Keratinocyte (primary cell): ENCODE data around the gene SMTNL2. TPM values are rescaled to one million over a fixed set of nuclear protein-coding genes. Genes with fewer than 3 reads are reported as not detected.

Experiments
- DNase-seq: peaks from one replicate; pipeline ENCODE4 v3.0.0-alpha.2; 2011; ENCODE audit warnings: low read depth, missing footprints, low spot score
- FAIRE-seq: peaks from 2 replicates; lab custom pipeline; 2011; peaks lifted over from hg19 to GRCh38; lab: Jason Lieb, UNC
- H2AFZ ChIP-seq: 2 replicates; pipeline ENCODE4 v1.6.0; 2012; ENCODE audit warnings: low read length, control low read depth, inconsistent platforms; ENCODE audit not compliant: control insufficient read depth
- H3K27ac ChIP-seq: 2 replicates; pipeline ENCODE4 v1.5.1; 2011; ENCODE audit warnings: low read length; ENCODE audit not compliant: control insufficient read depth, insufficient read depth
- H3K27me3 ChIP-seq: 3 replicates; pipeline ENCODE4 v1.6.0; 2011; ENCODE audit warnings: low read length; ENCODE audit not compliant: control insufficient read depth, insufficient read depth; ENCODE audit errors: extremely low read depth
- H3K36me3 ChIP-seq, 2 experiments: 2 replicates in 1 of 2; 3 replicates in 1 of 2; pipeline ENCODE4 v1.5.1; 2011; ENCODE audit warnings: low read length in 2 of 2, mild to moderate bottlenecking in 1 of 2; ENCODE audit not compliant: control insufficient read depth in 2 of 2, insufficient read depth in 2 of 2; ENCODE audit errors: extremely low read depth in 1 of 2
- H3K4me1 ChIP-seq: 3 replicates; pipeline ENCODE4 v1.5.1; 2011; ENCODE audit warnings: low read length; ENCODE audit not compliant: control insufficient read depth, insufficient read depth; ENCODE audit errors: extremely low read depth
- H3K4me2 ChIP-seq: 3 replicates; pipeline ENCODE4 v1.6.0; 2011; ENCODE audit warnings: low read depth, low read length; ENCODE audit not compliant: control insufficient read depth, insufficient read depth; ENCODE audit errors: extremely low read depth
- H3K4me3 ChIP-seq, 3 experiments: fragments of 200-600 bp in 1 of 3; sonication (generic) in 1 of 3; 2 replicates in 2 of 3; 3 replicates in 1 of 3; pipeline ENCODE4 v1.5.1; 2011 to 2016; ENCODE audit warnings: low read length in 3 of 3, mild to moderate bottlenecking in 3 of 3, control low read depth in 2 of 3, inconsistent platforms in 1 of 3, low read depth in 1 of 3, mixed read lengths in 1 of 3, mixed run types in 1 of 3, moderate library complexity in 1 of 3; ENCODE audit not compliant: control insufficient read depth in 2 of 3, insufficient read depth in 2 of 3; ENCODE audit errors: extremely low read depth in 1 of 3
- H3K79me2 ChIP-seq: 2 replicates; pipeline ENCODE4 v1.6.0; 2012; ENCODE audit warnings: low read length; ENCODE audit not compliant: control insufficient read depth, insufficient read depth
- H3K9ac ChIP-seq: 3 replicates; pipeline ENCODE4 v1.6.0; 2011; ENCODE audit warnings: low read length; ENCODE audit not compliant: control insufficient read depth, insufficient read depth; ENCODE audit errors: extremely low read depth
- H3K9me1 ChIP-seq: 3 replicates; pipeline ENCODE4 v1.6.0; 2011; ENCODE audit warnings: low read length; ENCODE audit not compliant: control insufficient read depth, insufficient read depth; ENCODE audit errors: extremely low read depth
- H3K9me3 ChIP-seq: 2 replicates; pipeline ENCODE4 v1.5.1; 2012; ENCODE audit warnings: low read depth, low read length; ENCODE audit not compliant: control insufficient read depth
- H4K20me1 ChIP-seq: 3 replicates; pipeline ENCODE4 v1.6.0; 2011; ENCODE audit warnings: low read length; ENCODE audit not compliant: control insufficient read depth, insufficient read depth; ENCODE audit errors: extremely low read depth
- EZH2 ChIP-seq: IDR thresholded peaks from one replicate; pipeline ENCODE4 v1.6.1; 2012; ENCODE audit warnings: inconsistent platforms, mild to moderate bottlenecking, low read length, moderate library complexity
- dilution Hi-C: fragments of 300-500 bp; cut with MboI; formaldehyde crosslinking; loops from one replicate; pipeline ENCODE4 v1.7.0; 2020; ENCODE audit warnings: low sequenced_read_pairs; ENCODE audit not compliant: extremely low pct_ligation_motif_present
- polyA plus RNA-seq, 5 experiments: library from polyadenylated mRNA; depleted of rRNA in 3 of 5; stranded (reverse) in 3 of 5; stranded (forward) in 1 of 5; unstranded in 1 of 5; fragments of >200 nt; gene quantifications; 1 replicate in 1 of 5; 2 replicates in 3 of 5; 3 replicates in 1 of 5; pipeline versions ENCODE4 v1.2.1 to v1.2.3, GENCODE V29; 2011 to 2012; ENCODE audit warnings: missing spikeins in 2 of 5, low read depth in 1 of 5, low replicate concordance in 1 of 5
- TF ChIP-seq, protein P1 (sequence below), 3 experiments: IDR thresholded peaks in 1 of 3; conservative IDR thresholded peaks in 1 of 3; optimal IDR thresholded peaks in 1 of 3; 2 replicates in 2 of 3; 3 replicates in 1 of 3; pipeline versions ENCODE3 to v1.5.1; 2011; ENCODE audit warnings: low read length in 3 of 3, mild to moderate bottlenecking in 3 of 3, moderate library complexity in 2 of 3, control low read depth in 1 of 3, inconsistent platforms in 1 of 3; ENCODE audit not compliant: insufficient read depth in 2 of 3; ENCODE audit errors: extremely low read depth in 1 of 3

Gene SMTNL2
- polyA plus RNA-seq, 1 donor (not counting 4 experiments of a cell fraction or from before 2014, with no cell fraction given), result not detected

- H3K9me1 ChIP-seq, result no peaks in the 10 kb centered on the region
- no peaks in the 10 kb centered on the region for H4K20me1 ChIP-seq
- no peak overlapping the region for H2AFZ ChIP-seq
- H3K4me1 ChIP-seq, result no peaks in the 10 kb centered on the region
- peaks cover 19% of the 10 kb centered on the region for H3K27me3 ChIP-seq
- H3K79me2 ChIP-seq, result no peaks in the 10 kb centered on the region
- H3K36me3 ChIP-seq, result no peaks in the 10 kb centered on the region
- no peak overlapping the region for H3K27ac ChIP-seq
- H3K9me3 ChIP-seq, result no peaks in the 10 kb centered on the region
- no peak overlapping the region for H3K9ac ChIP-seq
- dilution Hi-C loops, result no loop called here
- DNase-seq (no peak), FAIRE-seq (no peak)
- H3K4me2 ChIP-seq, result no peak overlapping the region
- TF ChIP-seq, protein P1, sequence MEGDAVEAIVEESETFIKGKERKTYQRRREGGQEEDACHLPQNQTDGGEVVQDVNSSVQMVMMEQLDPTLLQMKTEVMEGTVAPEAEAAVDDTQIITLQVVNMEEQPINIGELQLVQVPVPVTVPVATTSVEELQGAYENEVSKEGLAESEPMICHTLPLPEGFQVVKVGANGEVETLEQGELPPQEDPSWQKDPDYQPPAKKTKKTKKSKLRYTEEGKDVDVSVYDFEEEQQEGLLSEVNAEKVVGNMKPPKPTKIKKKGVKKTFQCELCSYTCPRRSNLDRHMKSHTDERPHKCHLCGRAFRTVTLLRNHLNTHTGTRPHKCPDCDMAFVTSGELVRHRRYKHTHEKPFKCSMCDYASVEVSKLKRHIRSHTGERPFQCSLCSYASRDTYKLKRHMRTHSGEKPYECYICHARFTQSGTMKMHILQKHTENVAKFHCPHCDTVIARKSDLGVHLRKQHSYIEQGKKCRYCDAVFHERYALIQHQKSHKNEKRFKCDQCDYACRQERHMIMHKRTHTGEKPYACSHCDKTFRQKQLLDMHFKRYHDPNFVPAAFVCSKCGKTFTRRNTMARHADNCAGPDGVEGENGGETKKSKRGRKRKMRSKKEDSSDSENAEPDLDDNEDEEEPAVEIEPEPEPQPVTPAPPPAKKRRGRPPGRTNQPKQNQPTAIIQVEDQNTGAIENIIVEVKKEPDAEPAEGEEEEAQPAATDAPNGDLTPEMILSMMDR (optimal IDR thresholded peaks at IDR 0.05 in 1 of 3, IDR thresholded peaks at IDR 0.05 in 1 of 3, conservative IDR thresholded peaks at IDR 0.05 in 1 of 3; ENCODE audit: extremely low read depth in 1 of 3, insufficient read depth in 2 of 3, low read length in 3 of 3), result no peak
- no peak overlapping the region for H3K4me3 ChIP-seq
Measured at GRCh38 chr17:4632581-4632920, 48.2 kb downstream of the SMTNL2 start.

- Histone ChIP-seq H2AFZ (no peak overlapping the region), H3K79me2 (no peaks in the 10 kb centered on the region), H3K27me3 (peaks cover 22% of the 10 kb centered on the region), H3K4me2 (no peak overlapping the region), H3K4me3 (no peak overlapping the region), H3K9ac (no peak overlapping the region), H3K9me3 (no peaks in the 10 kb centered on the region), H3K9me1 (no peaks in the 10 kb centered on the region), H3K27ac (no peak overlapping the region), H4K20me1 (no peaks in the 10 kb centered on the region), H3K36me3 (no peaks in the 10 kb centered on the region), H3K4me1 (no peaks in the 10 kb centered on the region)
- DNase-seq (no peak), FAIRE-seq (no peak)
- dilution Hi-C loops, result no loop called here
- no peak for TF ChIP-seq EZH2
- TF ChIP-seq, protein P1 (optimal IDR thresholded peaks at IDR 0.05 in 1 of 3, IDR thresholded peaks at IDR 0.05 in 1 of 3, conservative IDR thresholded peaks at IDR 0.05 in 1 of 3; ENCODE audit: extremely low read depth in 1 of 3, insufficient read depth in 2 of 3, low read length in 3 of 3), result no peak
Measured at GRCh38 chr17:4633643-4634042, 49.3 kb downstream of the SMTNL2 start.
